A549 (cell line): ENCODE results near the gene CNTNAP2. TPM values are rescaled to one million over a fixed set of nuclear protein-coding genes. Genes with fewer than 3 reads are reported as not detected.

Experiments
- ATAC-seq, 2 experiments: fragments of 200-7000 bp in 1 of 2; fragments of >200 bp in 1 of 2; cut with Nextera tagmentation in 1 of 2; cut with Tn5 transposase in 1 of 2; 3 replicates each; pipeline versions ENCODE4 v1.8.0 to v1.9.1; 2018 to 2020; ENCODE audit warnings: mild to moderate bottlenecking in 1 of 2, moderate library complexity in 1 of 2
- CTCF ChIA-PET: fragments of 300-600 bp; sonication (Branson Sonifier 250); formaldehyde crosslinking; extraction: SDS; loops from one replicate; lab custom pipeline; 2021; ENCODE audit warnings: antibody characterized with exemption, inconsistent platforms; lab: Yijun Ruan, JAX
- POLR2A ChIA-PET: fragments of 350-600 bp; formaldehyde crosslinking; extraction: SDS; loops from one replicate; lab custom pipeline; 2021; ENCODE audit warnings: antibody characterized with exemption, inconsistent platforms; lab: Yijun Ruan, JAX
- DNase-seq, 2 experiments: peaks; one replicate each; pipeline versions ENCODE4 v3.0.0 to v3.0.0-alpha.2; 2011 to 2016; ENCODE audit warnings: low read depth in 1 of 2, low spot score in 1 of 2
- FAIRE-seq: peaks from 2 replicates; lab custom pipeline; 2011; peaks lifted over from hg19 to GRCh38; lab: Jason Lieb, UNC
- H3K27ac ChIP-seq, 2 experiments: fragments of >200 bp; sonication (Bioruptor Twin); formaldehyde crosslinking; 3 replicates each; pipeline ENCODE4 v1.5.1; 2016 to 2017
- H3K4me1 ChIP-seq: fragments of >200 bp; sonication (Bioruptor Twin); formaldehyde crosslinking; 3 replicates; pipeline ENCODE4 v1.6.1; 2016
- H3K4me2 ChIP-seq: fragments of >200 bp; sonication (Bioruptor Twin); formaldehyde crosslinking; 3 replicates; pipeline ENCODE4 v1.6.1; 2016
- H3K4me3 ChIP-seq: fragments of >200 bp; sonication (Bioruptor Twin); formaldehyde crosslinking; 3 replicates; pipeline ENCODE4 v1.5.1; 2016
- H3K9me3 ChIP-seq: fragments of >200 bp; sonication (Bioruptor Twin); formaldehyde crosslinking; 3 replicates; pipeline ENCODE4 v1.6.1; 2016
- BHLHE40 ChIP-seq: IDR thresholded peaks from 2 replicates; pipeline ENCODE4 v1.6.1; 2012; ENCODE audit warnings: low read depth, low read length, inconsistent platforms
- CEBPB ChIP-seq, 2 experiments: fragments of >200 bp in 1 of 2; sonication (Bioruptor Twin) in 1 of 2; formaldehyde crosslinking in 1 of 2; IDR thresholded peaks; 2 replicates each; pipeline ENCODE4 v1.6.1; 2012 to 2016
- CHD2 ChIP-seq: fragments of 150-350 bp; IDR thresholded peaks from 2 replicates; pipeline ENCODE4 v1.6.1; 2014; ENCODE audit warnings: low read length; ENCODE audit not compliant: partially characterized antibody
- CHD4 ChIP-seq: fragments of 200-600 bp; sonication (generic); IDR thresholded peaks from 2 replicates; pipeline ENCODE4 v1.6.1; 2016; ENCODE audit warnings: antibody characterized with exemption, mild to moderate bottlenecking, borderline replicate concordance
- EHMT2 ChIP-seq: fragments of 200-600 bp; sonication (generic); IDR thresholded peaks from 2 replicates; pipeline ENCODE4 v1.6.1; 2016; ENCODE audit warnings: antibody characterized with exemption, low read depth, mild to moderate bottlenecking, moderate library complexity
- EP300 ChIP-seq, 2 experiments: fragments of >200 bp; sonication (Bioruptor Twin); formaldehyde crosslinking; IDR thresholded peaks; 2 replicates in 1 of 2; 3 replicates in 1 of 2; pipeline ENCODE4 v1.6.1; 2016 to 2017
- HOXA7 ChIP-seq: fragments of 250-450 bp; sonication (Bioruptor Pico); IDR thresholded peaks from 2 replicates; pipeline ENCODE4 v1.5.0; 2020; ENCODE audit warnings: mild to moderate bottlenecking, moderate library complexity
- HOXB13 ChIP-seq: fragments of 250-450 bp; sonication (Bioruptor Pico); IDR thresholded peaks from 2 replicates; pipeline ENCODE4 v1.5.0; 2020; ENCODE audit warnings: low read depth, mild to moderate bottlenecking, moderate library complexity
- HOXB5 ChIP-seq: fragments of 250-450 bp; sonication (Bioruptor Pico); IDR thresholded peaks from 2 replicates; pipeline ENCODE4 v1.5.0; 2020; ENCODE audit warnings: mild to moderate bottlenecking, moderate library complexity
- JUNB ChIP-seq: fragments of >200 bp; sonication (Bioruptor Twin); formaldehyde crosslinking; IDR thresholded peaks from 2 replicates; pipeline ENCODE4 v1.6.1; 2016
- PHF8 ChIP-seq: fragments of 200-600 bp; sonication (generic); IDR thresholded peaks from 2 replicates; pipeline ENCODE4 v1.6.1; 2016; ENCODE audit warnings: low read depth, mild to moderate bottlenecking, antibody characterized with exemption, moderate library complexity, borderline replicate concordance
- POLR2A ChIP-seq: IDR thresholded peaks from 2 replicates; pipeline ENCODE4 v1.6.1; 2012; ENCODE audit warnings: mild to moderate bottlenecking, low read length
- POLR2AphosphoS2 ChIP-seq: conservative IDR thresholded peaks from 2 replicates; pipeline ENCODE4 v1.6.1; 2012; ENCODE audit warnings: low read length, improper control_type of control experiment, inconsistent platforms
- RAD21 ChIP-seq, 2 experiments: fragments of >200 bp in 1 of 2; sonication (Bioruptor Twin) in 1 of 2; formaldehyde crosslinking in 1 of 2; IDR thresholded peaks in 1 of 2; conservative IDR thresholded peaks in 1 of 2; 2 replicates in 1 of 2; 3 replicates in 1 of 2; pipeline ENCODE4 v1.6.1; 2012 to 2018; ENCODE audit warnings: inconsistent platforms in 1 of 2
- RARB ChIP-seq: fragments of 250-450 bp; sonication (Bioruptor Pico); IDR thresholded peaks from 2 replicates; pipeline ENCODE4 v1.8.0; 2021; ENCODE audit warnings: mild to moderate bottlenecking, moderate library complexity
- SMC3 ChIP-seq: fragments of >200 bp; sonication (Bioruptor Twin); formaldehyde crosslinking; IDR thresholded peaks from 3 replicates; pipeline ENCODE4 v1.6.1; 2018; ENCODE audit warnings: inconsistent platforms
- SREBF2 ChIP-seq: fragments of 450-650 bp; IDR thresholded peaks from 2 replicates; pipeline ENCODE4 v1.6.1; 2014; ENCODE audit warnings: mild to moderate bottlenecking, moderate library complexity
- TP53 ChIP-seq: fragments of 250-450 bp; sonication (Bioruptor Pico); IDR thresholded peaks from 2 replicates; pipeline ENCODE4 v1.5.0; 2021; ENCODE audit warnings: mild to moderate bottlenecking, moderate library complexity
- ZNF302 ChIP-seq: fragments of 250-450 bp; sonication (Bioruptor Pico); IDR thresholded peaks from 2 replicates; pipeline ENCODE4 v1.9.0; 2021; ENCODE audit warnings: inconsistent platforms, mild to moderate bottlenecking, moderate library complexity
- ZSCAN20 ChIP-seq: fragments of 250-450 bp; sonication (Bioruptor Pico); IDR thresholded peaks from 2 replicates; pipeline ENCODE4 v1.8.0; 2022; ENCODE audit warnings: mild to moderate bottlenecking, moderate library complexity
- WGBS: methylation state at CpG from one replicate; pipeline ENCODE4 v1.1.6; 2017; ENCODE audit errors: missing lambda C conversion rate; 5-methylcytosine and 5-hydroxymethylcytosine counted together
- polyA plus RNA-seq, 4 experiments: library from polyadenylated mRNA; depleted of rRNA in 3 of 4; stranded (reverse); fragments of >200 nt; fragmentation: RNase III in 1 of 4; extraction: RNeasy Plus Mini Kit Qiagen cat#74134 plus additional on column Dnase treatment in 1 of 4; gene quantifications; 2 replicates in 3 of 4; 3 replicates in 1 of 4; pipeline ENCODE4 v1.2.3, GENCODE V29; 2011 to 2017
- TF ChIP-seq, protein P1 (sequence below): fragments of 150-350 bp; IDR thresholded peaks from 2 replicates; pipeline ENCODE4 v1.6.1; 2014; ENCODE audit warnings: low read depth, mild to moderate bottlenecking, low read length
- TF ChIP-seq, protein P2 (sequence below): fragments of >200 bp; sonication (Bioruptor Twin); formaldehyde crosslinking; IDR thresholded peaks from 2 replicates; pipeline ENCODE4 v1.6.1; 2016
- TF ChIP-seq, protein P3 (sequence below): fragments of 200-600 bp; sonication (generic); IDR thresholded peaks from 2 replicates; pipeline ENCODE4 v1.6.1; 2016; ENCODE audit warnings: antibody characterized with exemption, mild to moderate bottlenecking, moderate library complexity
- TF ChIP-seq, protein P4 (sequence below): fragments of 250-450 bp; sonication (Bioruptor Pico); IDR thresholded peaks from 2 replicates; pipeline ENCODE4 v1.5.0; 2020; ENCODE audit warnings: low read depth, mild to moderate bottlenecking, moderate library complexity
- TF ChIP-seq, protein P5 (sequence below): IDR thresholded peaks from 2 replicates; pipeline ENCODE4 v1.6.1; 2012
- TF ChIP-seq, protein P6 (sequence below): fragments of 450-650 bp; IDR thresholded peaks from 2 replicates; pipeline ENCODE4 v1.6.1; 2014; ENCODE audit warnings: antibody characterized with exemption

The CNTNAP2 gene
- polyA plus RNA-seq, 2 of the 4 experiments (the other 2 are of a cell fraction): 0.05 to 0.13 TPM

DNA sequence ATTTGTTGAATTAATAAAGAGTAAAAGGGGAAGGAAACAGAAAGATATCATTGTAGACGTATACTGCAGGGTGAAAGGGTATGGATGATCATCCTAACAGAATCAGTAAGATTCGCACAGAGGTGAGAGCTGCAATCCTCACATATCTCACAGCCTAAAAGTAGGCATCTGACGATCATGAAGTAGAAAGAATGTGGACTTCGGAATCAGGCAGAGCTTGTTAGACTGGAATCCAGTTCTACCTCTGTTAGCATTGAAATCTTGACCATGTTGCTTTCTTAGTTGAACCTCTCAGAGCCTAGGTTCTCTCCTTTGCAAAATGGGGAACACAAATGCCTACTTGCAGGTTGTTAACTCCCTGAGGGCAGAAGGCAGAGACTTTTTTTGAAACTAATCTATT, 2154.0 kb downstream of the CNTNAP2 start:
- CTCF ChIA-PET: interaction anchor here (1.1 kb wide), 1 partner anchor 9 kb away, joined by 3 read pairs; no protein-coding TSS in a partner anchor
- no peak for FAIRE-seq
- H3K4me1 ChIP-seq: no peaks in the 10 kb centered on the region
- no peak overlapping the region for H3K4me3 ChIP-seq
- DNase-seq: no peak
- POLR2A ChIA-PET: no interaction called here
- TF ChIP-seq TP53 (CRISPR knock-in tag): no peak
- no peak for TF ChIP-seq BHLHE40
- TF ChIP-seq, protein P1, sequence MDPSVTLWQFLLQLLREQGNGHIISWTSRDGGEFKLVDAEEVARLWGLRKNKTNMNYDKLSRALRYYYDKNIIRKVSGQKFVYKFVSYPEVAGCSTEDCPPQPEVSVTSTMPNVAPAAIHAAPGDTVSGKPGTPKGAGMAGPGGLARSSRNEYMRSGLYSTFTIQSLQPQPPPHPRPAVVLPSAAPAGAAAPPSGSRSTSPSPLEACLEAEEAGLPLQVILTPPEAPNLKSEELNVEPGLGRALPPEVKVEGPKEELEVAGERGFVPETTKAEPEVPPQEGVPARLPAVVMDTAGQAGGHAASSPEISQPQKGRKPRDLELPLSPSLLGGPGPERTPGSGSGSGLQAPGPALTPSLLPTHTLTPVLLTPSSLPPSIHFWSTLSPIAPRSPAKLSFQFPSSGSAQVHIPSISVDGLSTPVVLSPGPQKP: no peak
- TF ChIP-seq RAD21 (conservative IDR thresholded peaks at IDR 0.05 in 1 of 2, IDR thresholded peaks at IDR 0.05 in 1 of 2): no peak
- no peak for TF ChIP-seq CHD4
- no peak for TF ChIP-seq CHD2
- TF ChIP-seq, protein P2, sequence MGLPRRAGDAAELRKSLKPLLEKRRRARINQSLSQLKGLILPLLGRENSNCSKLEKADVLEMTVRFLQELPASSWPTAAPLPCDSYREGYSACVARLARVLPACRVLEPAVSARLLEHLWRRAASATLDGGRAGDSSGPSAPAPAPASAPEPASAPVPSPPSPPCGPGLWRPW: no peak
- no peak for TF ChIP-seq ZSCAN20 (CRISPR knock-in tag)
- no peak for TF ChIP-seq RARB (CRISPR knock-in tag)
- TF ChIP-seq, protein P3, sequence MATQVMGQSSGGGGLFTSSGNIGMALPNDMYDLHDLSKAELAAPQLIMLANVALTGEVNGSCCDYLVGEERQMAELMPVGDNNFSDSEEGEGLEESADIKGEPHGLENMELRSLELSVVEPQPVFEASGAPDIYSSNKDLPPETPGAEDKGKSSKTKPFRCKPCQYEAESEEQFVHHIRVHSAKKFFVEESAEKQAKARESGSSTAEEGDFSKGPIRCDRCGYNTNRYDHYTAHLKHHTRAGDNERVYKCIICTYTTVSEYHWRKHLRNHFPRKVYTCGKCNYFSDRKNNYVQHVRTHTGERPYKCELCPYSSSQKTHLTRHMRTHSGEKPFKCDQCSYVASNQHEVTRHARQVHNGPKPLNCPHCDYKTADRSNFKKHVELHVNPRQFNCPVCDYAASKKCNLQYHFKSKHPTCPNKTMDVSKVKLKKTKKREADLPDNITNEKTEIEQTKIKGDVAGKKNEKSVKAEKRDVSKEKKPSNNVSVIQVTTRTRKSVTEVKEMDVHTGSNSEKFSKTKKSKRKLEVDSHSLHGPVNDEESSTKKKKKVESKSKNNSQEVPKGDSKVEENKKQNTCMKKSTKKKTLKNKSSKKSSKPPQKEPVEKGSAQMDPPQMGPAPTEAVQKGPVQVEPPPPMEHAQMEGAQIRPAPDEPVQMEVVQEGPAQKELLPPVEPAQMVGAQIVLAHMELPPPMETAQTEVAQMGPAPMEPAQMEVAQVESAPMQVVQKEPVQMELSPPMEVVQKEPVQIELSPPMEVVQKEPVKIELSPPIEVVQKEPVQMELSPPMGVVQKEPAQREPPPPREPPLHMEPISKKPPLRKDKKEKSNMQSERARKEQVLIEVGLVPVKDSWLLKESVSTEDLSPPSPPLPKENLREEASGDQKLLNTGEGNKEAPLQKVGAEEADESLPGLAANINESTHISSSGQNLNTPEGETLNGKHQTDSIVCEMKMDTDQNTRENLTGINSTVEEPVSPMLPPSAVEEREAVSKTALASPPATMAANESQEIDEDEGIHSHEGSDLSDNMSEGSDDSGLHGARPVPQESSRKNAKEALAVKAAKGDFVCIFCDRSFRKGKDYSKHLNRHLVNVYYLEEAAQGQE: no peak
- no peak for TF ChIP-seq SMC3
- no peak for ATAC-seq
- WGBS: 8% methylated on average over 4 of the region's 4 CpGs
- no peak overlapping the region for H3K4me2 ChIP-seq
- no peaks in the 10 kb centered on the region; the same call in 2 of the 3 replicates for H3K9me3 ChIP-seq
- no peak overlapping the region for H3K27ac ChIP-seq

DNA sequence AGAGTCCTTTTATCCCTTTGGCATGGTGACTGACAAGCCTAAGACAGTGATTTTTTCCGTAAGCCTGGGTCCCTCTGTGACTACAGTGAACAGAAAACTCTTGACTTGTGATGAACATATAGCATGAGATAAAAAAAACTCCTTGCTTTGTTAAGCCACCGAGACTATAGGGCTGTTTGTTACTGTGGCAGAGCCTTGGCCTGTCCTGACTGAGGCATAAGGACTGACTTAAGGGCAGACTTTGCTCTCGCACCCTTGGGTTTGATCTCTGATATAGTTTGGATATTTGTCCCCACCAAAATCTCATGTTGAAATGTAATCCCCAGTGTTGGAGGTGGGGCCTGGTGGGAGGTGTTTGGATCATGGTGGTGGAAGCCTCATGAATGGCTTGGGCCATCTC, 2157.5 kb downstream of the CNTNAP2 start:
- no peak for ATAC-seq
- H3K4me2 ChIP-seq: no peak overlapping the region
- CTCF ChIA-PET: interaction anchor here (0.9 to 1.8 kb wide), 3 partner anchors 9 to 11 kb away, joined by 4 to 7 read pairs (median 6); no protein-coding TSS in a partner anchor

DNA sequence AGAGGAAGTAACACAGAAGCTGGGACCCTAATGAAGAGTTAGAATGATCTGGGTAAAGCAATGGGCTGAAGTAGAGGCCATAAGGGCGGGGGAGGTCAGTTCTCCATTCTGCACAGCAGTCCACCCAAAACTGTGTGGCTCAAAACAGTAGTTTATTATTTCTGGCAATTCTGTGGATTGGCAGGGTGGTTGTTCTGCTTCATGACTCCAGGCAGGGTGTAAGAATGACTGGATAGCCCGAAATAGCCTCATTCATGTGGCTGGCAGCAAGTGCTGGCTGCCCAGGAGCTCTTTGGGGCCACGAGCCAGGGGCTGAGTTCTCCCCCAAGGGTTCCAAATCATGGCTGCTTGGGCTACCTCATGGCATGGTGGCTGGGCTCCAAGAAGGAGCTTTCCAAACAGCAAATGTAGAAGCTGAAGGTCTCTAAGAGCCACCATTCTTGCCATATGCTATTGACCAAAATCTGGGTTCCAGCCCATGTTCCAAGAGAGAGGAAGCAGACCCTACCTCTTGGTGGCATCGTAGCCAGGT, 2158.8 kb downstream of the CNTNAP2 start:
- FAIRE-seq (no peak), DNase-seq (no peak), ATAC-seq (no peak)
- CTCF ChIA-PET: interaction anchor here (0.6 to 1.7 kb wide), 3 partner anchors 9 to 691 kb away, joined by 3 to 7 read pairs (median 4); no protein-coding TSS in a partner anchor
- no peaks in the 10 kb centered on the region for H3K4me1 ChIP-seq
- POLR2A ChIA-PET: no interaction called here
- H3K4me2 ChIP-seq: no peak overlapping the region
- no peak overlapping the region for H3K27ac ChIP-seq
- no peaks in the 10 kb centered on the region; the same call in 2 of the 3 replicates for H3K9me3 ChIP-seq
- H3K4me3 ChIP-seq: no peak overlapping the region
- WGBS: 1% methylated on average over 4 of the region's 4 CpGs
- no peak for TF ChIP-seq POLR2AphosphoS2
- TF ChIP-seq, protein P4, sequence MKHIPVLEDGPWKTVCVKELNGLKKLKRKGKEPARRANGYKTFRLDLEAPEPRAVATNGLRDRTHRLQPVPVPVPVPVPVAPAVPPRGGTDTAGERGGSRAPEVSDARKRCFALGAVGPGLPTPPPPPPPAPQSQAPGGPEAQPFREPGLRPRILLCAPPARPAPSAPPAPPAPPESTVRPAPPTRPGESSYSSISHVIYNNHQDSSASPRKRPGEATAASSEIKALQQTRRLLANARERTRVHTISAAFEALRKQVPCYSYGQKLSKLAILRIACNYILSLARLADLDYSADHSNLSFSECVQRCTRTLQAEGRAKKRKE (CRISPR knock-in tag): no peak
- no peak for TF ChIP-seq SREBF2
- TF ChIP-seq CHD4: no peak
- no peak for TF ChIP-seq HOXB13 (CRISPR knock-in tag)
- TF ChIP-seq JUNB: no peak
- TF ChIP-seq ZNF302 (CRISPR knock-in tag): no peak
- TF ChIP-seq SMC3: no peak
- no peak for TF ChIP-seq HOXB5 (CRISPR knock-in tag)
- TF ChIP-seq EHMT2: no peak
- TF ChIP-seq, protein P5, sequence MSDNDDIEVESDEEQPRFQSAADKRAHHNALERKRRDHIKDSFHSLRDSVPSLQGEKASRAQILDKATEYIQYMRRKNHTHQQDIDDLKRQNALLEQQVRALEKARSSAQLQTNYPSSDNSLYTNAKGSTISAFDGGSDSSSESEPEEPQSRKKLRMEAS: no peak
- TF ChIP-seq CEBPB (IDR thresholded peaks at IDR 0.05): no peak
- no peak for TF ChIP-seq POLR2A
- TF ChIP-seq, protein P6, sequence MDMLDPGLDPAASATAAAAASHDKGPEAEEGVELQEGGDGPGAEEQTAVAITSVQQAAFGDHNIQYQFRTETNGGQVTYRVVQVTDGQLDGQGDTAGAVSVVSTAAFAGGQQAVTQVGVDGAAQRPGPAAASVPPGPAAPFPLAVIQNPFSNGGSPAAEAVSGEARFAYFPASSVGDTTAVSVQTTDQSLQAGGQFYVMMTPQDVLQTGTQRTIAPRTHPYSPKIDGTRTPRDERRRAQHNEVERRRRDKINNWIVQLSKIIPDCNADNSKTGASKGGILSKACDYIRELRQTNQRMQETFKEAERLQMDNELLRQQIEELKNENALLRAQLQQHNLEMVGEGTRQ: no peak
- no peak for TF ChIP-seq RAD21 (conservative IDR thresholded peaks at IDR 0.05 in 1 of 2, IDR thresholded peaks at IDR 0.05 in 1 of 2)

More for the DNA sequence above, 2157.5 kb downstream of the CNTNAP2 start:
- WGBS: 13% methylated on average over 3 of the region's 3 CpGs
- no peaks in the 10 kb centered on the region for H3K4me1 ChIP-seq
- no peak overlapping the region for H3K27ac ChIP-seq
- H3K9me3 ChIP-seq: no peaks in the 10 kb centered on the region; the same call in 2 of the 3 replicates
- TF ChIP-seq EP300 (IDR thresholded peaks at IDR 0.05) (no peak), POLR2AphosphoS2 (no peak), HOXA7 (CRISPR knock-in tag) (no peak), PHF8 (no peak), HOXB13 (CRISPR knock-in tag) (no peak), ZSCAN20 (CRISPR knock-in tag) (no peak)
- TF ChIP-seq, protein P2: no peak
- H3K4me3 ChIP-seq: no peak overlapping the region
- FAIRE-seq (no peak), DNase-seq (no peak)
- POLR2A ChIA-PET: no interaction called here
